Subcutaneous abdominal adipose tissue (tissue), 5 donors: ENCODE data around the gene OR52K2.
"Not testable (repeated sequence)": the region's sequence is repeated elsewhere in the genome, so short reads cannot be mapped to it uniquely, and the experiment has no call there.

Experiments
- H3K27ac ChIP-seq: one replicate; pipeline ENCODE4 v1.7.0; 2013; ENCODE audit warnings: low read depth, mild to moderate bottlenecking, inconsistent platforms, low read length, moderate library complexity
- H3K27me3 ChIP-seq, 5 donors: one replicate each; pipeline ENCODE4 v1.7.0; 2013; ENCODE audit warnings: low read length in 5 of 5, inconsistent platforms in 1 of 5; ENCODE audit not compliant: control insufficient read depth in 5 of 5, insufficient read depth in 4 of 5
- H3K36me3 ChIP-seq, 5 donors: one replicate each; pipeline ENCODE4 v1.7.0; 2013; ENCODE audit warnings: low read length in 5 of 5; ENCODE audit not compliant: control insufficient read depth in 5 of 5, insufficient read depth in 5 of 5
- H3K4me1 ChIP-seq, 5 donors: one replicate each; pipeline ENCODE4 v1.7.0; 2013; ENCODE audit warnings: low read length in 5 of 5, mild to moderate bottlenecking in 3 of 5, moderate library complexity in 1 of 5; ENCODE audit not compliant: control insufficient read depth in 5 of 5, insufficient read depth in 5 of 5
- H3K4me3 ChIP-seq, 5 donors: one replicate each; pipeline ENCODE4 v1.7.0; 2013; ENCODE audit warnings: low read length in 5 of 5, low read depth in 1 of 5
- H3K9ac ChIP-seq, 5 donors: one replicate each; pipeline ENCODE4 v1.7.0; 2013; ENCODE audit warnings: low read length in 5 of 5, mild to moderate bottlenecking in 4 of 5, moderate library complexity in 3 of 5
- H3K9me3 ChIP-seq, 5 donors: one replicate each; pipeline ENCODE4 v1.7.0; 2013; ENCODE audit warnings: low read length in 5 of 5; ENCODE audit not compliant: control insufficient read depth in 5 of 5
- donor health status: healthy.
- donor health status: healthy.
- donor health status: healthy.
- donor health status: healthy.
- donor health status: healthy.

Gene OR52K2

GRCh38 chr11:4467811-4468606 lies 18.9 kb downstream of the OR52K2 start:
- Histone ChIP-seq H3K27ac (no peak overlapping the region), H3K27me3 (peaks cover 0 to 2% (median 0%) of the 10 kb centered on the region in 5 donors), H3K4me3 (no peak overlapping the region), H3K9ac (no peak overlapping the region), H3K36me3 (no peaks in the 10 kb centered on the region), H3K9me3 (peaks cover 5 to 11% (median 7%) of the 10 kb centered on the region in 5 donors), H3K4me1 (no peaks in the 10 kb centered on the region)

- Histone ChIP-seq H3K9ac (no peak overlapping the region), H3K4me3 (no peak overlapping the region), H3K4me1 (peaks cover 0 to 3% (median 0%) of the 10 kb centered on the region in 5 donors), H3K27ac (no peak overlapping the region), H3K27me3 (no peaks in the 10 kb centered on the region), H3K36me3 (no peaks in the 10 kb centered on the region), H3K9me3 (no peaks in the 10 kb centered on the region)
Measured at GRCh38 chr11:4479644-4480043, 30.5 kb downstream of the OR52K2 start.

GRCh38 chr11:4480577-4481239 lies 31.6 kb downstream of the OR52K2 start:
- no peak overlapping the region for H3K27ac ChIP-seq
- H3K36me3 ChIP-seq: no peaks in the 10 kb centered on the region
- H3K4me1 ChIP-seq: peaks cover 0 to 3% (median 0%) of the 10 kb centered on the region in 5 donors
- H3K9ac ChIP-seq: no peak overlapping the region
- no peaks in the 10 kb centered on the region for H3K27me3 ChIP-seq
- no peaks in the 10 kb centered on the region for H3K9me3 ChIP-seq
- H3K4me3 ChIP-seq: no peak overlapping the region

GRCh38 chr11:4481240-4481582 lies 32.1 kb downstream of the OR52K2 start:
- Histone ChIP-seq H3K4me3 (no peak overlapping the region), H3K9ac (no peak overlapping the region), H3K36me3 (no peaks in the 10 kb centered on the region), H3K4me1 (peaks cover 0 to 3% (median 0%) of the 10 kb centered on the region in 5 donors), H3K27me3 (no peaks in the 10 kb centered on the region), H3K27ac (no peak overlapping the region), H3K9me3 (no peaks in the 10 kb centered on the region)

GRCh38 chr11:4482445-4482844 lies 33.4 kb downstream of the OR52K2 start, which contains the start of gene OR52K1:
Gene OR52K1 (plus strand): TSS chr11:4482646. CDS start chr11:4488901, 6,255 bp downstream.
- H3K27me3 ChIP-seq: no peaks in the 10 kb centered on the region
- peaks cover 0 to 3% (median 0%) of the 10 kb centered on the region in 5 donors for H3K4me1 ChIP-seq
- H3K9ac ChIP-seq: no peak within 1 kb of the TSS
- H3K9me3 ChIP-seq: no peaks in the 10 kb centered on the region
- no peak within 1 kb of the TSS for H3K27ac ChIP-seq
- H3K4me3 ChIP-seq: no peak within 1 kb of the TSS
- H3K36me3 ChIP-seq: no peaks in the 10 kb centered on the region

- H3K27me3 ChIP-seq: no peaks in the 10 kb centered on the region
- H3K9ac ChIP-seq: no peak overlapping the region
- H3K27ac ChIP-seq: no peak overlapping the region
- H3K36me3 ChIP-seq: no peaks in the 10 kb centered on the region
- H3K4me1 ChIP-seq: peaks cover 0 to 3% (median 0%) of the 10 kb centered on the region in 5 donors
- no peak overlapping the region for H3K4me3 ChIP-seq
- H3K9me3 ChIP-seq: no peaks in the 10 kb centered on the region
Measured at GRCh38 chr11:4484310-4484709, 35.2 kb downstream of the OR52K2 start.

- H3K36me3 ChIP-seq, H3K9me3 ChIP-seq, H3K4me3 ChIP-seq, H3K9ac ChIP-seq, H3K4me1 ChIP-seq, H3K27ac ChIP-seq: not testable (repeated sequence)
- peaks cover 0 to 12% (median 0%) of the 10 kb centered on the region in 5 donors for H3K27me3 ChIP-seq
Measured at GRCh38 chr11:4491405-4491804, 42.3 kb downstream of the OR52K2 start.

GRCh38 chr11:4491878-4492606 lies 42.9 kb downstream of the OR52K2 start:
- no peak overlapping the region for H3K4me3 ChIP-seq
- H3K9ac ChIP-seq: no peak overlapping the region
- H3K27me3 ChIP-seq: peaks cover 0 to 14% (median 1%) of the 10 kb centered on the region in 5 donors
- no peaks in the 10 kb centered on the region for H3K36me3 ChIP-seq
- no peaks in the 10 kb centered on the region for H3K9me3 ChIP-seq
- peaks cover 0 to 11% (median 4%) of the 10 kb centered on the region in 5 donors for H3K4me1 ChIP-seq
- H3K27ac ChIP-seq: no peak overlapping the region

GRCh38 chr11:4493480-4493818 lies 44.4 kb downstream of the OR52K2 start:
- H3K27me3 ChIP-seq: peaks cover 0 to 14% (median 5%) of the 10 kb centered on the region in 5 donors
- peaks cover 0 to 11% (median 4%) of the 10 kb centered on the region in 5 donors for H3K4me1 ChIP-seq
- H3K4me3 ChIP-seq: no peak overlapping the region
- H3K9me3 ChIP-seq: no peaks in the 10 kb centered on the region
- no peaks in the 10 kb centered on the region for H3K36me3 ChIP-seq
- H3K9ac ChIP-seq: no peak overlapping the region
- no peak overlapping the region for H3K27ac ChIP-seq

- Histone ChIP-seq H3K4me1 (peaks cover 0 to 11% (median 4%) of the 10 kb centered on the region in 5 donors), H3K9me3 (no peaks in the 10 kb centered on the region), H3K27ac (no peak overlapping the region), H3K36me3 (no peaks in the 10 kb centered on the region), H3K27me3 (peaks cover 0 to 14% (median 5%) of the 10 kb centered on the region in 5 donors), H3K9ac (no peak overlapping the region), H3K4me3 (no peak overlapping the region)
Measured at GRCh38 chr11:4495487-4495886, 46.4 kb downstream of the OR52K2 start.
